Activated CD4-positive, alpha-beta T cell treated with anti-CD3 and anti-CD28 coated beads for 36 hours (primary cell): ENCODE results near the gene CADM1. TPM values are rescaled to one million over a fixed set of nuclear protein-coding genes. Genes with fewer than 3 reads are reported as not detected.

ENCODE experiments used
- ATAC-seq: fragments of 200-7000 bp; cut with Tn5 transposase; one replicate; pipeline ENCODE4 v1.10.0; 2021; ENCODE audit warnings: mild to moderate bottlenecking, moderate library complexity
- CTCF ChIA-PET: fragments of 350-600 bp; sonication (Branson Sonifier 250); formaldehyde crosslinking; loops from one replicate; lab custom pipeline; 2021; ENCODE audit warnings: antibody characterized with exemption; lab: Charles Lee
- POLR2A ChIA-PET: fragments of 350-600 bp; sonication (Branson Sonifier 250); formaldehyde crosslinking; loops from one replicate; lab custom pipeline; 2021; ENCODE audit warnings: antibody characterized with exemption, inconsistent platforms; lab: Charles Lee
- DNase-seq: peaks from one replicate; pipeline ENCODE4 v3.0.0-alpha.2; 2020
- H3K27ac Mint-ChIP-seq: one replicate; pipeline ENCODE4 v1.8.0; 2021; ENCODE audit warnings: mixed read lengths
- H3K27me3 Mint-ChIP-seq: one replicate; pipeline ENCODE4 v1.8.0; 2021; ENCODE audit warnings: mixed read lengths
- H3K36me3 Mint-ChIP-seq: one replicate; pipeline ENCODE4 v1.8.0; 2021; ENCODE audit warnings: low read depth, mixed read lengths
- H3K4me1 Mint-ChIP-seq: one replicate; pipeline ENCODE4 v1.8.0; 2021; ENCODE audit warnings: mixed read lengths
- H3K4me3 Mint-ChIP-seq: one replicate; pipeline ENCODE4 v1.8.0; 2021; ENCODE audit warnings: mild to moderate bottlenecking, moderate library complexity, mixed read lengths
- H3K9me3 Mint-ChIP-seq: one replicate; pipeline ENCODE4 v1.8.0; 2021; ENCODE audit warnings: low read depth, mixed read lengths
- intact Hi-C, 2 experiments: fragments of 100-400 bp; cut with DNase I in 1 of 2; cut with micrococcal nuclease in 1 of 2; formaldehyde crosslinking; loops; one replicate each; pipeline versions ENCODE4 v1.14.2 to v1.15.1; 2022 to 2024; cut with DNase I, micrococcal nuclease
- total RNA-seq, 2 experiments: library from RNA; stranded (reverse); gene quantifications; one replicate each; pipeline ENCODE4 v1.2.3, GENCODE V29; 2021

Gene CADM1
- total RNA-seq, 2 experiments from 2014 or later = 0.58 to 0.91 TPM

- H3K36me3 Mint-ChIP-seq = no peaks in the 10 kb centered on the region
- no peaks in the 10 kb centered on the region for H3K27me3 Mint-ChIP-seq
- ChIA-PET CTCF (no interaction called here), POLR2A (no interaction called here)
- H3K4me1 Mint-ChIP-seq = no peaks in the 10 kb centered on the region
- intact Hi-C loops = no loop called here
- H3K27ac Mint-ChIP-seq = no peak overlapping the region
- DNase-seq (no peak), ATAC-seq (no peak)
- no peaks in the 10 kb centered on the region for H3K9me3 Mint-ChIP-seq
- no peak overlapping the region for H3K4me3 Mint-ChIP-seq
Observed at GRCh38 chr11:115302946-115303703, 201.1 kb downstream of the CADM1 start.

- no peak overlapping the region for H3K27ac Mint-ChIP-seq
- H3K4me3 Mint-ChIP-seq = no peak overlapping the region
- POLR2A ChIA-PET = no interaction called here
- peaks cover 2% of the 10 kb centered on the region for H3K27me3 Mint-ChIP-seq
- DNase-seq (no peak), ATAC-seq (peak; percentile 26)
- CTCF ChIA-PET = no interaction called here
- H3K36me3 Mint-ChIP-seq = no peaks in the 10 kb centered on the region
- H3K9me3 Mint-ChIP-seq = no peaks in the 10 kb centered on the region
- intact Hi-C loops = no loop called here
- no peaks in the 10 kb centered on the region for H3K4me1 Mint-ChIP-seq
Observed at GRCh38 chr11:115300660-115301428, 203.4 kb downstream of the CADM1 start.

- H3K27me3 Mint-ChIP-seq = peaks cover 5% of the 10 kb centered on the region
- no peak for ATAC-seq
- no peak overlapping the region for H3K4me3 Mint-ChIP-seq
- intact Hi-C loops = no loop called here
- DNase-seq = no peak
- POLR2A ChIA-PET = no interaction called here
- CTCF ChIA-PET = no interaction called here
- no peak overlapping the region for H3K27ac Mint-ChIP-seq
- H3K36me3 Mint-ChIP-seq = no peaks in the 10 kb centered on the region
- H3K9me3 Mint-ChIP-seq = no peaks in the 10 kb centered on the region
- no peaks in the 10 kb centered on the region for H3K4me1 Mint-ChIP-seq
Observed at GRCh38 chr11:115298300-115299012, 205.8 kb downstream of the CADM1 start.

DNA sequence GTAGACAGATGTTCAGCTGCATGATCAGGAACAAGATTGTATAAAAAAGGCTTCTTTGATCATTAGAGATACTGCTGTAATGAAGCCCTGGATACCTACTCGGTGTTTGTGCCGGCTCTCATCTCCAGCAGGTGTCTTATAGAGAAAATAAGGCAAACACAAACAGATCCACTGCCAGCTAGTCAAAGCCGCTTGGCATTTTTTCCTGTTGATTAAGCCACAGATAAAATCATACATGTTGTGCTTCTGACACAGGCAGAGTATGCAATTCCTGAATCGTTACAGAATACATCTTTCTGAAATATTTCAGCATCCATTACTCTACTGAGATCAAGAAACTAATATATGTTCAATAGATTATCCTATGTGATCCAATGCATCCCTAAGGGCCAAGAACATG lies 206.9 kb downstream of the CADM1 start:
- H3K9me3 Mint-ChIP-seq = no peaks in the 10 kb centered on the region
- no peak overlapping the region for H3K27ac Mint-ChIP-seq
- no peaks in the 10 kb centered on the region for H3K36me3 Mint-ChIP-seq
- CTCF ChIA-PET = no interaction called here
- POLR2A ChIA-PET = no interaction called here
- no peak for ATAC-seq
- H3K27me3 Mint-ChIP-seq = peaks cover 5% of the 10 kb centered on the region
- DNase-seq = no peak
- H3K4me3 Mint-ChIP-seq = no peak overlapping the region
- intact Hi-C loops = no loop called here
- no peaks in the 10 kb centered on the region for H3K4me1 Mint-ChIP-seq

DNA sequence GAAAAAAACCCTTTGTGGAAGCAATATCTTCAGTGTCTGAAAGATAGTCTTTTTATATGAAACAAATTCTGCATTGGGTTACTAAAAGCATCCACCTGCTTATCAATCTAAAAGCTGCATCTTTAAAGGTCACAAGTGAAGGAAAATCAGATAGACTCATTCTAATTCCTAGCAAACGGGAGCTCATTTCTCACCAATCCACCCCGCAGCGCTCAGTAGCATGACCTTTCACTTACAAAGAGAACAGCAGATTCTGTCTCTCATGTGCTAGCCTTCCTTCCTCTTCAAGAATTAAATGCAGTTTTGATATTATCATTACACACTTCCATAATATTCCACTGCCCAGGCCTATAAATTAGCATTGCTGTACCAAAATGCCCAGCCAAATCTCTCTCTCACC lies 212.9 kb downstream of the CADM1 start:
- intact Hi-C loops = no loop called here
- H3K27me3 Mint-ChIP-seq = peaks cover 5% of the 10 kb centered on the region
- ChIA-PET CTCF (interaction anchor here (0.7 kb wide), 1 partner anchor 8 kb away, joined by 3 read pairs; no protein-coding TSS in a partner anchor), POLR2A (no interaction called here)
- no peak for DNase-seq
- no peaks in the 10 kb centered on the region for H3K4me1 Mint-ChIP-seq
- H3K27ac Mint-ChIP-seq = no peak overlapping the region
- no peak for ATAC-seq
- H3K36me3 Mint-ChIP-seq = no peaks in the 10 kb centered on the region
- no peak overlapping the region for H3K4me3 Mint-ChIP-seq
- no peaks in the 10 kb centered on the region for H3K9me3 Mint-ChIP-seq

DNA sequence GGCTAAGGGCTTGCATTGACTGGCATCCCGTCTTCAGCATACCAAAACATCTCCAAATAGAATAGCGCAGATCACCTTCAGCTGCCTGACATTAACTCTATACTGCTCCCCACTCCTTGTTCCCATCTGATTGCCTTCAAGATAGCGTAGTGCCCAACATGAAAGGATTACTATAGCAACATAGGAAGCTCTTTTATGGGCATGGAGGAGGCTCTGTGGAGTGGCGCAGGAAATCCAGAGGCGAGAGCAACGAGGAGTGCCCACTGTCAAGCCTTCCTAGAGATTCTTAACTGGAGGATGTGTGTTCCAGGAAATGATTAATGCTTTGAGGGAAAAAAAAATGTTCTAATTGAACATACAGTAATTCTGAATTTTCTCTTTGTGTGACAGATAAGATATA lies 213.3 kb downstream of the CADM1 start:
- ATAC-seq (no peak), DNase-seq (no peak)
- Mint-ChIP-seq H3K36me3 (no peaks in the 10 kb centered on the region), H3K27ac (no peak overlapping the region), H3K27me3 (peaks cover 5% of the 10 kb centered on the region), H3K9me3 (no peaks in the 10 kb centered on the region), H3K4me3 (no peak overlapping the region), H3K4me1 (no peaks in the 10 kb centered on the region)
- ChIA-PET POLR2A (no interaction called here), CTCF (interaction anchor here (0.7 kb wide), 1 partner anchor 9 kb away, joined by 3 read pairs; no protein-coding TSS in a partner anchor)
- intact Hi-C loops = no loop called here

GRCh38 chr11:115290479-115290878 lies 213.7 kb downstream of the CADM1 start:
- Mint-ChIP-seq H3K4me3 (no peak overlapping the region), H3K27ac (no peak overlapping the region), H3K9me3 (no peaks in the 10 kb centered on the region), H3K36me3 (no peaks in the 10 kb centered on the region), H3K4me1 (no peaks in the 10 kb centered on the region), H3K27me3 (peaks cover 5% of the 10 kb centered on the region)
- ATAC-seq (no peak), DNase-seq (no peak)
- ChIA-PET POLR2A (no interaction called here), CTCF (no interaction called here)
- intact Hi-C loops = no loop called here

GRCh38 chr11:115287266-115287665 lies 216.9 kb downstream of the CADM1 start:
- POLR2A ChIA-PET = no interaction called here
- no peak for ATAC-seq

DNA sequence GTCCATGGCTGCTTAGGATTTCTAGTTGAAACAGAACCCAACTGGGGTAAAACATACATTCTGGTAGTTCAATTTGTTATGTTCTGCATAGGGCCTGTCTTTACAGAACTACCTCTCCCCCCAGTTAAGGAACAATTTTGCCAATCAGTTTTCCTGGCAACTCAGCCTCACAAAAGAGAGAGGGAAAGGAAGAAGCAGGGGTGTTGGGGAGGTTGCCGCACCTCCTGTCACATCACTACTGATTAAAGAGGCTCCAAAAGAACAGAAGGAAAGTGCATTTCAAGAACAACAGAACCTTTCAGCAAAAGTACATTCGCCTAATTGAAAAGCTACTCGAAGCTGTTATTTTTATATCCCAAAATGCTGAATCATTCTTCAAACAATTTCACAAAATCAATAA lies 217.6 kb downstream of the CADM1 start:
- Mint-ChIP-seq H3K27ac (no peak overlapping the region), H3K4me3 (no peak overlapping the region), H3K9me3 (no peaks in the 10 kb centered on the region), H3K36me3 (no peaks in the 10 kb centered on the region), H3K4me1 (no peaks in the 10 kb centered on the region), H3K27me3 (peaks cover 4% of the 10 kb centered on the region)
- ATAC-seq (no peak), DNase-seq (no peak)
- ChIA-PET CTCF (interaction anchor here (0.6 kb wide), 1 partner anchor 91 kb away, joined by 3 read pairs; no protein-coding TSS in a partner anchor), POLR2A (no interaction called here)
- intact Hi-C loops = no loop called here

More at GRCh38 chr11:115287266-115287665, 216.9 kb downstream of the CADM1 start:
- Mint-ChIP-seq H3K4me3 (no peak overlapping the region), H3K4me1 (no peaks in the 10 kb centered on the region), H3K27me3 (peaks cover 4% of the 10 kb centered on the region), H3K9me3 (no peaks in the 10 kb centered on the region), H3K27ac (no peak overlapping the region), H3K36me3 (no peaks in the 10 kb centered on the region)
- CTCF ChIA-PET = no interaction called here
- DNase-seq = no peak
- intact Hi-C loops = no loop called here

GRCh38 chr11:115284773-115285172 lies 219.4 kb downstream of the CADM1 start:
- no peaks in the 10 kb centered on the region for H3K9me3 Mint-ChIP-seq
- no peak overlapping the region for H3K4me3 Mint-ChIP-seq
- no peaks in the 10 kb centered on the region for H3K36me3 Mint-ChIP-seq
- ChIA-PET POLR2A (no interaction called here), CTCF (no interaction called here)
- H3K27ac Mint-ChIP-seq = no peak overlapping the region
- intact Hi-C loops = no loop called here
- peaks cover 2% of the 10 kb centered on the region for H3K27me3 Mint-ChIP-seq
- DNase-seq (no peak), ATAC-seq (no peak)
- H3K4me1 Mint-ChIP-seq = no peaks in the 10 kb centered on the region

DNA sequence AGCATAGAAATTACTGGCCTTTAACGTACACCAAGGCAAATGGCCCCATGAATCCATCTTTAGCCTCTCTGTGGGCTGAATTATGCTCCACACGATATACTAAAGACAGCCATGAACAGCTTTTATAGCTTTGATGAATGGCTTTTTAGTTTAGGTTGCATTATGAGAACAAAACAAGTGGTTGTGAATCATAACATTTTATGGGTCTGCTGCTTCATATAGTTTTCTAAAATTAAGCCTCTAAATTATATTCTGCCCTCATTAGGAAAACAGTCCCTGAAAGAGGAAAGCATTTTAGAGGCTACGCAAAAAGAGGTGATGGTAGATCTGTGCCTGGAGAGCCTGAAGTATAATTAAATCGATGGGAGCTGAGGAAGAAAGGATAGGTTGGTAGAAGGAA lies 221.3 kb downstream of the CADM1 start:
- Mint-ChIP-seq H3K27ac (no peak overlapping the region), H3K4me1 (no peaks in the 10 kb centered on the region), H3K4me3 (no peak overlapping the region), H3K9me3 (no peaks in the 10 kb centered on the region), H3K36me3 (no peaks in the 10 kb centered on the region), H3K27me3 (peaks cover 7% of the 10 kb centered on the region)
- ChIA-PET CTCF (no interaction called here), POLR2A (no interaction called here)
- ATAC-seq (no peak), DNase-seq (no peak)
- intact Hi-C loops = no loop called here
